Suprapubic skin (tissue), 4 donors: ENCODE data around the gene CXorf49. TPM values are rescaled to one million over a fixed set of nuclear protein-coding genes. Genes with fewer than 3 reads are reported as not detected.
"Not testable (repeated sequence)": the region's sequence is repeated elsewhere in the genome, so short reads cannot be mapped to it uniquely, and the experiment has no call there.

Source experiments
- DNase-seq, 2 donors: peaks; one replicate each; pipeline ENCODE4 v3.0.0-alpha.2; 2019; ENCODE audit warnings: low spot score in 2 of 2
- H3K27ac ChIP-seq: fragments of 200-600 bp; sonication (generic); one replicate; pipeline ENCODE4 v1.5.1; 2019
- H3K27me3 ChIP-seq: fragments of 200-600 bp; sonication (generic); one replicate; pipeline ENCODE4 v1.5.1; 2019
- H3K36me3 ChIP-seq: fragments of 200-600 bp; sonication (generic); one replicate; pipeline ENCODE4 v1.5.1; 2019
- H3K4me1 ChIP-seq: fragments of 200-600 bp; sonication (generic); one replicate; pipeline ENCODE4 v1.5.1; 2019
- H3K4me3 ChIP-seq: fragments of 200-600 bp; sonication (generic); one replicate; pipeline ENCODE4 v1.5.1; 2019; ENCODE audit warnings: mild to moderate bottlenecking
- H3K9me3 ChIP-seq: fragments of 200-600 bp; sonication (generic); one replicate; pipeline ENCODE4 v1.5.1; 2019
- EP300 ChIP-seq: sonication (generic); formaldehyde crosslinking; IDR thresholded peaks from one replicate; pipeline ENCODE4 v1.6.1; 2017; ENCODE audit warnings: antibody characterized with exemption
- POLR2A ChIP-seq, 2 donors: fragments of 450-650 bp; IDR thresholded peaks; one replicate each; pipeline ENCODE4 v1.6.1; 2017; ENCODE audit warnings: antibody characterized with exemption in 2 of 2, mild to moderate bottlenecking in 2 of 2, moderate library complexity in 2 of 2
- POLR2AphosphoS5 ChIP-seq, 3 donors: sonication (generic); formaldehyde crosslinking; IDR thresholded peaks; one replicate each; pipeline ENCODE4 v1.6.1; 2017; ENCODE audit warnings: antibody characterized with exemption in 3 of 3
- WGBS: methylation state at CpG from one replicate; pipeline ENCODE4 v1.1.5; 2018; 5-methylcytosine and 5-hydroxymethylcytosine counted together
- total RNA-seq, 4 donors: library from RNA; depleted of rRNA; stranded (reverse); fragments of >200 nt; gene quantifications; one replicate each; pipeline ENCODE4 v1.1.0, GENCODE V29; 2016
- TF ChIP-seq, protein P1 (sequence below), 2 donors: fragments of 200-600 bp in 1 of 2; fragments of 450-650 bp in 1 of 2; sonication (generic) in 1 of 2; IDR thresholded peaks; one replicate each; pipeline ENCODE4 v1.5.1; 2016 to 2019; ENCODE audit warnings: antibody characterized with exemption in 2 of 2, mild to moderate bottlenecking in 1 of 2, moderate library complexity in 1 of 2

The CXorf49 gene
- total RNA-seq, 4 donors from 2014 or later: not detected

DNA sequence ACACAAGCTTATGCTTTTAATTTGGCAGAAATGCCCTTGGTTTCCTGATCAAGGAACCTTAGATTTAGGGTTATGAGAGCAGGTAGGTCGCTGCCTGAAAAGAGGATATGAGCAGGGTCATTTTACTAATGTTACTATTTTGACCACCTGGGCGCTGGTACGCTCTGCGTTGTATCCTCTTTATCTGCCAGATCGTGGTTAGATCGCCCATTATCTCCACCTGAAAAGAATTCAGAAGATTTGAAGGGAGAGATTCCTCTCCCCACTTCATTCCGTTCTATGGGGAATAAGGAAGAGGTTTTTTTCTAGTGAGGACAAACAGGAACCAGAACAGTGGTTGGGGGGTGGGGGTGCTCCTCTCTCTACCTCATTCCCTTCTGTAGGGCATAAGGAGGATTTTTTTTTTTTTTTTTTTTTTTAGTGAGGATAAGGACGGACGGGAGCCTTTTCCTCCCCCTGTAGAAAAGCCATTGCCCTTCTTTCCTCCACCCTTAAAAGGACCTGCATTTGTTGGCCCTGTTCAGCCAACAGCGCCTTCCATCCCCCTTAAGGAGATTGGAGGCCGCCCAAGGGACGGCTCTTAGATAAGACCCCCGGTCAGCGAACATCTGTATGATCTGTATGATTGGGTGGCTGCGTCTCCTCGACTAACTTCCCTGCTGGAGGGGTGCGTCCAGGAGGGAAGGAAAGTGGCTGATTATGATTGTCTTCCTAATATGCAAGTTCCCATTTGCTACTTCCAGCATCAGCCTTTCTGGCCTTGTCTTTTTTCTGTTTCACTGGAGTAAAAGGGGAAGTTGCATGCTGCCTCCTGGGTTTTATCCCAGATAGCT is 20.4 kb downstream of the CXorf49 start:
- no CpG with 5 or more reads among the region's 17 CpGs for WGBS

DNA sequence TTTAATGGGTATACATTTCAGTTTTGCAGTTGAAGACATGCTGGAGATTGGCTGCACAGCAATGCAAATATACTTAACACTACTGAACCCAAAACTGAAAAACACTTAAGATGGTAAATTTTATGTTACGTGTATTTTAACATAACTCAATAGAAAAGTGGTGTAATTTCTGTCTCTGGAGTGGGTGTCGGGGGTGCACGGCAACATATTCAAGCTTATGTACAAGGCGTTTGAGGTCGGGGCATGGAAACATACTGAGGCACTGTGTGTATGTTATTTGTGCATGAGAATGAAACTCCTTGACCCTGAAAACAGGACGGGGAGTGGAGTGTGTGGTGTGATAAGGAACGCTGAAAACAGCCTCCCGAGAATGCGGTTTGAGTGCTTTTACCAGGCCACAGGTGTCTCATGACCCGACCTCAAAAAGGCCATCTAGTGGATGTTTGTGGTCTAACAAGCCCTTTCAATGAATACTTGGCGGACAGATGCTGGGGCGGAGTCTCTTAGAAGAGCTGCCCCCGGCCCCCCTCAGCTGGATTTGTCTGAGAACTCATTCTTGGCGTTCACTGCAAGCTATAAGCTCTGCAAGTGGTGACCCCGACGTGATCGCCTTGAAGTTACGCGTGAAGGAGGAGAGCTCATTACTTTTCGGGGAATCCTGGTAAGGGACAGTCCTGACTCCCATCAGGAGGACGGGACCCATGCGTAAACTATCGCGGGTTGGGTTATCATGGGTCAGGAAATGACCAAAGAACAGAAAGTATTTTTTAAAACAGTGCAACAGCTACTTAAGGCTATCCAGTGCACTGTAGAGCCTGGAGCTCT is 21.2 kb downstream of the CXorf49 start:
- not testable (repeated sequence) for H3K27ac ChIP-seq, H3K4me3 ChIP-seq, DNase-seq, H3K4me1 ChIP-seq, H3K27me3 ChIP-seq, H3K9me3 ChIP-seq, H3K36me3 ChIP-seq
- no CpG with 5 or more reads among the region's 24 CpGs for WGBS

More for the DNA sequence above, 20.4 kb downstream of the CXorf49 start:
- H3K4me3 ChIP-seq, H3K4me1 ChIP-seq, H3K36me3 ChIP-seq, H3K27me3 ChIP-seq, DNase-seq, H3K27ac ChIP-seq, H3K9me3 ChIP-seq: not testable (repeated sequence)

DNA sequence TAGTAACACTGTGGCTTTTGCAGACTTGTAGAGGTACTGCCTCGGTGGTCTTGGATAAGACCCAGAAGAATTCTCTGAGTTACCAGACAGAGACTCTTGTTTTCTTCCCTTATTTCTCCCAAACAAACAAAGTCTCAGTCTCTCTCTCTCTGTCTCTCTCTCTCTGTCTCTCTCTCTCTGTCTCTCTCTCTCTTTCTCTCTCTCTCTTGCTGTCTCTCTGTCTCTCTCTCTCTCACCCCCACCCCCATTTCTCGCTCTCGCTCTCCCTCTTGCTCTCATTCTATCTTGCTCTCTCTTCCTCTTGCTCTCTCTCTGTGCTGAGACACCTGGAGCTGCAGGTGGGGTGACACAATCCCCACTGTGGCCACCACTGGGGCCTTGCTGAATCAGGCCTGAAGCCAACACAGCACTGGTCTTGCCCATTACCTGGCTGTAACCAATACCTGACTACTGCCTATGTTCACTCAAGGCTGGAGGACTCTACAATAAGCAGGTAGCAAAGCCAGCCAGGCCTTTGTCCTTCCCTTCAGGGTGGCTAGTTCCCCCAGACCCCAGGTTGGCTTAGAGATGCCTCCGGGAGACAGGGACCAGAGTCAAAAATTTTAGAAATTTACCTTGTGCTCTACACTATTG is 38.4 kb downstream of the CXorf49 start:
- Histone ChIP-seq H3K4me1 (no peaks in the 10 kb centered on the region), H3K36me3 (no peaks in the 10 kb centered on the region), H3K27me3 (no peaks in the 10 kb centered on the region), H3K27ac (no peak overlapping the region), H3K4me3 (no peak overlapping the region), H3K9me3 (no peaks in the 10 kb centered on the region)
- WGBS: 92% methylated on average over 4 of the region's 4 CpGs
- TF ChIP-seq POLR2A (IDR thresholded peaks at IDR 0.05) (no peak), EP300 (no peak), POLR2AphosphoS5 (IDR thresholded peaks at IDR 0.05) (no peak)
- TF ChIP-seq, protein P1, sequence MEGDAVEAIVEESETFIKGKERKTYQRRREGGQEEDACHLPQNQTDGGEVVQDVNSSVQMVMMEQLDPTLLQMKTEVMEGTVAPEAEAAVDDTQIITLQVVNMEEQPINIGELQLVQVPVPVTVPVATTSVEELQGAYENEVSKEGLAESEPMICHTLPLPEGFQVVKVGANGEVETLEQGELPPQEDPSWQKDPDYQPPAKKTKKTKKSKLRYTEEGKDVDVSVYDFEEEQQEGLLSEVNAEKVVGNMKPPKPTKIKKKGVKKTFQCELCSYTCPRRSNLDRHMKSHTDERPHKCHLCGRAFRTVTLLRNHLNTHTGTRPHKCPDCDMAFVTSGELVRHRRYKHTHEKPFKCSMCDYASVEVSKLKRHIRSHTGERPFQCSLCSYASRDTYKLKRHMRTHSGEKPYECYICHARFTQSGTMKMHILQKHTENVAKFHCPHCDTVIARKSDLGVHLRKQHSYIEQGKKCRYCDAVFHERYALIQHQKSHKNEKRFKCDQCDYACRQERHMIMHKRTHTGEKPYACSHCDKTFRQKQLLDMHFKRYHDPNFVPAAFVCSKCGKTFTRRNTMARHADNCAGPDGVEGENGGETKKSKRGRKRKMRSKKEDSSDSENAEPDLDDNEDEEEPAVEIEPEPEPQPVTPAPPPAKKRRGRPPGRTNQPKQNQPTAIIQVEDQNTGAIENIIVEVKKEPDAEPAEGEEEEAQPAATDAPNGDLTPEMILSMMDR (IDR thresholded peaks at IDR 0.05): no peak
- peak in 1 of 2 donors; percentile 9 for DNase-seq

DNA sequence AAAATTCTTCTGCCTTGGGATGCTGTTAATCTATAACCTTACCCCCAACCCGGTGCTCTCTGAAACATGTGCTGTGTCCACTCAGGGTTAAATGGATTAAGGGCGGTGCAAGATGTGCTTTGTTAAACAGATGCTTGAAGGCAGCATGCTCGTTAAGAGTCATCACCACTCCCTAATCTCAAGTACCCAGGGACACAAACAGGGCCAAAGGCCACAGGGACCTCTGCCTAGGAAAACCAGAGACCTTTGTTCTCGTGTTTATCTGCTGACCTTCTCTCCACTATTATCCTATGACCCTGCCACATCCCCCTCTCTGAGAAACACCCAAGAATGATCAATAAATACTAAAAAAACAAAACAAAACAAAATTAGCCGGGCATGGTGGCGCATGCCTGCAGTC is 40.9 kb downstream of the CXorf49 start:
- H3K4me1 ChIP-seq, H3K27ac ChIP-seq, H3K36me3 ChIP-seq, H3K4me3 ChIP-seq, H3K9me3 ChIP-seq, H3K27me3 ChIP-seq: not testable (repeated sequence)
- DNase-seq: peak in 1 of 2 donors; percentile 16
- 84% methylated on average over 5 of the region's 6 CpGs for WGBS

DNA sequence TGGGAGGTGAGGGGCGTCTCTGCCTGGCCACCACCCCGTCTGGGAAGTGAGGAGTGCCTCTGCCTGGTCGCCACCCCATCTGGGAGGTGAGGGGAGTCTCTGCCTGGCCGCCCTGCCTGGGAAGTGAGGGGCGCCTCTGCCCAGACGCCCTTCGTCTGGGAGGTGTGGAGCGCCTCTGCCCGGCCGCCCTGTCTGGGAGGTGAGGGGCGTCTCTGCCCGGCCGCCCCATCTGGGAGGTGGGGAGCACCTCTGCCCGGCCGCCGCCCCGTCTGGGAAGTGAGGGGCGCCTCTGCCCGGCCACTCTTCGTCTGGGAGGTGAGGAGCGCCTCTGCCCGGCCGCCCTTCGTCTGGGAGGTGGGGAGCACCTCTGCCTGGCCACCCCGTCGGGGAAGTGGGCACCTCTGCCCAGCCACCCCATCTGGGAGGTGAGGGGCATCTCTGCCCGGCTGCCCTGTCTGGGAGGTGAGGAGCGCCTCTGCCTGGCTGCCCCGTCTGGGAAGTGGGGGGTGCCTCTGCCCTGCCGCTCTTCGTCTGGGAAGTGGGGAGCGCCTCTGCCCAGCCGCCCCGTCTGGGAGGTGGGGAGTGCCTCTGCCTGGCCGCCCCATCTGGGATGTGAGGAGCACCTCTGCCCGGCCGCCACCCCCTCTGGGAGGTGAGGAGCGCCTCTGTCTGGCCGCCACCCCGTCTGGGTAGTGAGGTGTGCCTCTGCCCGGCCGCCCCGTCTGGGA is 41.9 kb downstream of the CXorf49 start:
- peak; percentile 23 to 39 for DNase-seq
- WGBS: 88% methylated on average over 8 of the region's 43 CpGs
- not testable (repeated sequence) for H3K27ac ChIP-seq

DNA sequence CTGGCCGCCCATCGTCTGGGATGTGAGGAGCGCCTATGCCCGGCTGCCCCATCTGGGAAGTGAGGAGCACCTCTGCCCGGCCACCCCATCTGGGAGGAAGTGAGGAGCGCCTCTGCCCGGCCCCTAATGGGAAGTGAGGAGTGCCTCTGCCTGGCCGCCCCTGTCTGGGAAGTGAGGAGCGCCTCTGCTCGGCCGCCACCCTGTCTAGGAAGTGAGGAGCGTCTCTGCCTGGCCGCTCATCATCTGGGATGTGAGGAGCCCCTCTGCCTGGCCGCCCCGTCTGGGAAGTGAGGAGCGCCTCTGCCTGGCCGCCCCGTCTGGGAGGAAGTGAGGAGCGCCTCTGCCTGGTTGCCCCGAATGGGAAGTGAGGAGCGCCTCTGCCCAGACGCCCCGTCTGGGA is 42.4 kb downstream of the CXorf49 start:
- not testable (repeated sequence) for H3K4me1 ChIP-seq, DNase-seq, H3K27ac ChIP-seq, H3K27me3 ChIP-seq, H3K4me3 ChIP-seq, H3K9me3 ChIP-seq, H3K36me3 ChIP-seq
- 89% methylated on average over 8 of the region's 23 CpGs for WGBS

More for the DNA sequence above, 41.9 kb downstream of the CXorf49 start:
- H3K4me1 ChIP-seq, H3K9me3 ChIP-seq, H3K4me3 ChIP-seq, H3K36me3 ChIP-seq, H3K27me3 ChIP-seq: not testable (repeated sequence)

DNA sequence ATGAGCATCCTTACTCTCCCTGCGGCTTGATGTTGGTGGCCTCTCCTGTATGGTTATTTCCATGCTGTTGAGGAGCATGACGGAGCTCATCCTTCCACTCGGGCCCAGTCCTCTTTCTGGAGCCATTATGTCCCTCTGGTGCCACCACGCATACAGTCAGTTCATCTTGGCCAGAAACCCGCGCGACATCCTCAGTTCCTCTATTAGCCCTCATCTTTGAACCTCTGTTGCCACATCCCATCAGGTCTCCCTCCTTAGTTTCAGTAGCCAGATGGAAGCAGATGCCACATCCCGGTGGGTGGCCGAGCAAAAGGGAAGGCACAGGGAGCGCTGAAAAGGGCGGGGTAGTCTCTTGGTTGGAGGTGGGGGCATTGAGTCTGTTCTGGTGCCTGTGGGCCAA is 46.1 kb downstream of the CXorf49 start:
- DNase-seq: no peak
- no peak overlapping the region for H3K4me3 ChIP-seq
- no peaks in the 10 kb centered on the region for H3K4me1 ChIP-seq
- no peaks in the 10 kb centered on the region for H3K36me3 ChIP-seq
- no peak overlapping the region for H3K27ac ChIP-seq
- no peaks in the 10 kb centered on the region for H3K9me3 ChIP-seq
- no peaks in the 10 kb centered on the region for H3K27me3 ChIP-seq
- no peak for TF ChIP-seq POLR2AphosphoS5 (IDR thresholded peaks at IDR 0.05)
- TF ChIP-seq, protein P1 (IDR thresholded peaks at IDR 0.05): no peak
- no peak for TF ChIP-seq EP300
- TF ChIP-seq POLR2A (IDR thresholded peaks at IDR 0.05): no peak
- WGBS: 87% methylated on average over 11 of the region's 11 CpGs
